DMS53 treated with DMSO at 0.1 percent for 48 hours (cell line): ENCODE data around the gene SOX2.
"Not testable (repeated sequence)": the region's sequence is repeated elsewhere in the genome, so short reads cannot be mapped to it uniquely, and the experiment has no call there.

Source experiments
- DNase-seq: peaks from one replicate; lab custom pipeline; 2025; ENCODE audit not compliant: unreplicated experiment; lab: John Stamatoyannopoulos, UW

Gene SOX2

DNA sequence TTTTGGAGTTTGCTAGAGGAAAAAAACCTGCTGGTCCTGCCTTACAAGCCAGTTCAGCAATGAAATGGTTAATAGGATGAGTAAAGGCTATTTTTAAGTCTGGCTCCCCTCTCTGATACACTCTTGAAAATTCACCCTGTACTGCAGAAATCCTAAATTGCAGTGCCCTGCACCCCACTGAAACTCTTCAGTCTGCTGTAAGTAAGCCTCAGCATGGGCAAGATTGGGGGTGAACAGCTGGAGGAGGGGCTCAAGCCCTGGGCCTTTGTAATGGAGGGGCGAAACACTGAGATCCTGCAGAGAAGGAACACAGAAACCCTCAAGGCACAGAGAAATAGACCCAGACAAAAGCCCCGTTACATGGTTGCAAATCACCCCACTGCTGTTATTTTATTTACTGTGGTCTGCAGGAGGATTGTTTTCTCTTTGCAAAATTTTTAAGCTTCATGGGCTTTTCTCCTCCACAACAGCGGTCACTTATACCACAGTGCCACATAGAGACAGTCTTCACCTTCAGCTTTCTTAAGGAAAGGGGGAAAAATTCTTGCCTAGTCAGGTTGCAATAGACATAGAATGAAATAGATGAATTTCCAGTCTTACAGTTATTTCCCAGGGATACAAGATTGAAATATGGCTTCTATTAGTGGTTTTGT lies 45.0 kb downstream of the SOX2 start:
- DNase-seq: no peak

DNA sequence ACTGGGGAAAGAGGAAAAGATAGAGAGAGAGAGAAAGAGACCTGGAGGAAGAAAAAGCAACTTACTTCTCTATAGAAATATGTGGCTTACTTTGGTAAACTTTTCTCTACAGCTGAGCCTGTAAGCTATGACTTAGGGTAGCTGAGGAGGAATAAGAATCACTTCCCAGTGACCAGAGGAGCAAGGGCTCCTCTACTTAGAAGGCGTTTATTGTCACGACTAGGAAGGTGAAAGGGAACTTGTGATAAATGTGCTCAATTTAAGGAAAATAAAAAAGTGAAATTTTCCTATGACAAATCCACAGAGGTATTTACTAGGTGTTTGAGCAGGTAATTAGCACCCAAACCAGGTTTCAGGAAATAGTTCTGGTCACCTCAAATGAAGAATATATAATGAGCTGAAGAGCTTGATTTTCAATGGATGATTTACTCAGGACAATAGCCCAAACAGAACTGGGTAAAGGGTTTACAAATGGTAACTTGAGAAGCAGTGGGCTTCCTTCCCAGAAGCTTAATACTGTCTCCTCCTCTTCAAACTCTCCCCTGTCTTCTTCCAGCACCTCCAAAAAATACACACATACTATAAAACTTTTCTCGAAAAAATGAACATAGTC lies 46.1 kb downstream of the SOX2 start:
- DNase-seq: no peak

DNA sequence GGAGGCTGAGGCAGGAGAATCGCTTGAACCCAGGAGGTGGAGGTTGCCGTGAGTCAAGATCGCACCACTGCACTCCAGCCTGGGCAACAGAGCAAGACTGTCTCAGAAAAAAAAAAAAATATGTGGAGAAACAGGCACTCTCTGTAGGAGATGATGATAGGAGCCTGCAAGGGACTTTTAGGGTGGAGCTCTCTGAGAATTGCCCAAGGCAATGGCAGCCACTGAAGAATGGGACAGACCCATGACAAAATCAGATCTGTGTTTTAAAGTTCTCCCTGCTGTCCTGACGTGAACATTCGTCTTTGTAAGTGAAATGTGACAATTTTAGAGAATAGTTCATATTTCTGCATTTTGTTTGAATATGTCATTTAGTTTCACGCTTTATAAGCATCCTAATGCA lies 50.2 kb downstream of the SOX2 start:
- DNase-seq: no peak

DNA sequence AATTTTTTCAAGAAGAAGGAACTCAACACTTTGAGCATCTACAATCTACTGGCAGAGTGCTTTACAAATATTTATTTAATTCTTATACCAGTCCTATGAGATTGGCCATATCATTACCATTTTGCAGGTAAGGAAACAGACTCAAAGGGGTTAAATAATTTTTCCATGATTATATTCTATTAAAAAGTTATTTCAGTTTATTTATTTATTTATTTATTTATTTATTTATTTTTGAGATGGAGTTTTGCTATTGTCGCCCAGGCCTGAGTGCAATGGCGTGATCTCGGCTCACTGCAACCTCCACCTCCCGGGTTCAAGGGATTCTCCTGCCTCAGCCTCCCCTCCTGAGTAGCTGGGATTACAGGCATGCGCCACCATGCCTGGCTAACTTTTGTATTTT lies 52.3 kb downstream of the SOX2 start:
- not testable (repeated sequence) for DNase-seq
